ENCODE data around the gene ZNRF3.
"Not testable (repeated sequence)": the region's sequence is repeated elsewhere in the genome, so short reads cannot be mapped to it uniquely, and the experiment has no call there.

The ZNRF3 gene

DNA sequence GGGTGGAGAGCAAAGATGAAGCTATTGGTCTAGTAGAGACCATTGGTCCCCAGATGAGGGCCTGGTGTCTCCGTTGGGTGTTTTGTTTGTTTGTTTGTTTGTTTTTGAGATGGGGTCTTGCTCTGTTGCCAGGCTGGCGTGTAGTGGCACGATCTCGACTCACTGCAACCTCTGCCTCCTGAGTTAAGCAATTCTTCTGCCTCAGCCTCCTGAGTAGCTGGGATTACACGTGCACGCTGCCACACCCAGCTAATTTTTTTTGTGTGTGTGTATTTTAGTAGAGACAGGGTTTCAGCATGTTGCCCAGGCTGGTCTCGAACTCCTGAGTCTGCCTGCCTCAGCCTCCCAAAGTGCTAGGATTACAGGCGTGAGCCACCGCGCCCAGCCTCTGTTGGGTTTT is 25.4 kb downstream of the ZNRF3 start:
- not testable (repeated sequence) for DNase-seq (ENCODE audit: low spot score)

DNA sequence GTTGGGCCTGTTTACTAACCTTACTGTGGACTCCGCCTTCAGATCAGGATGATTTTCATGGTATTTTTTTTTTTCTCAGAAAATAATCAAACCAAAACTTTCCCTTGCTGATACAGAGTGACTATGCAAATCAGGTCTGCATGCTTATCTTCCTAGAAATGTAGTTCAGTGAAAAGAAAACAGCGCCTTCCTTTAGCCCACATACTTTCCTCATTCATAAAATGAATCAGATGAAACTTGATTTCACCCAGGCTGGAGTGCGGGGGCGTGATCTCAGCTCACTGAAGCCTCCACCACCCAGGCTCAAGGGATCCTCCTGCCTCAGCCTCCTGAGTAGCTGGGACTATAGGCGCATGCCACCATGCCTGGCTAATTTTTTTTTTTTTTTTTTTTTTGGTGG is 26.0 kb downstream of the ZNRF3 start:
- no peak for DNase-seq (ENCODE audit: low spot score)

- DNase-seq (ENCODE audit: low spot score): no peak
These were observed 27.4 kb downstream of the ZNRF3 start for GRCh38 chr22:28910569-28911303.

DNA sequence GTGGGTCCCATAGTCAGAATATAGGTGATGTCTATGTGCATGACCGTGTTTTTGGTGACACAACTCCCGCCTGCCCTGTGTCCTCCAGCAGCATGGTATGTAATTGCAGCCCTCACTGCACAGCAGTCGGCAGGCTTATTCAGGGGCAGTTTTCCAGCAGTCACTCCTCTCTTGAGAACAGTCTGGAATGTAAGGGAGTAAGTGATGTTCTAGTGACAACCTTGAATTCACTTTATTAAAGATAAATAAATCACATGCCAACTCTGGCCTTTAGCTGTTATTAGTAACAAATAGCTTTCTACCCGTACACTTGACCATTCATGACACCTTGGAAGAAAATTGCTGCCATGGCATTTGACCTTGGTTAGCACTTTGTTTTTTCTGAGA is 27.9 kb downstream of the ZNRF3 start:
- DNase-seq (ENCODE audit: low spot score): no peak

GRCh38 chr22:28911777-28912669 is 28.7 kb downstream of the ZNRF3 start:
- no peak for DNase-seq (ENCODE audit: low spot score)

DNA sequence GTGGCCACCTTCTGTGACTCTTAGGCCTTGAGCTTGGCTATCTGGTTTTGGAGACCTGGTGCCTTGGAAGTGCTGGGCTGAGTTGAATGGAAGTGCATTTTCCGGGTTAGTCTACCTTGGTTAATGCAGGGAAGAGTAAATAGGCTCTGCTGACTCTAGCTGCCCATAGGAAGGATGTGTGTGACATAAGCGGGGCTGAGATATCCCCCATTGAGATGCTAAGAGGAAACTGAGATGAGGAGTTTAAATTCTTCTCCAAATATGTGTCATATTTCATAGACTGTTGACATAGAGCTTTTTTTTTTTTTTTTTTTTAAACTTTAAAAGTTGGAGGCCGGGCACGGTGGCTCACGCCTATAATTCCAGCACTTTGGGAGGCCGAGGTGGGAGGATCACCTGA is 30.8 kb downstream of the ZNRF3 start:
- no peak for DNase-seq (ENCODE audit: low spot score)

GRCh38 chr22:28915969-28916368 is 32.6 kb downstream of the ZNRF3 start:
- no peak for DNase-seq (ENCODE audit: low spot score)

- no peak for DNase-seq (ENCODE audit: low spot score)
These were observed 34.6 kb downstream of the ZNRF3 start for GRCh38 chr22:28917747-28918549.

DNA sequence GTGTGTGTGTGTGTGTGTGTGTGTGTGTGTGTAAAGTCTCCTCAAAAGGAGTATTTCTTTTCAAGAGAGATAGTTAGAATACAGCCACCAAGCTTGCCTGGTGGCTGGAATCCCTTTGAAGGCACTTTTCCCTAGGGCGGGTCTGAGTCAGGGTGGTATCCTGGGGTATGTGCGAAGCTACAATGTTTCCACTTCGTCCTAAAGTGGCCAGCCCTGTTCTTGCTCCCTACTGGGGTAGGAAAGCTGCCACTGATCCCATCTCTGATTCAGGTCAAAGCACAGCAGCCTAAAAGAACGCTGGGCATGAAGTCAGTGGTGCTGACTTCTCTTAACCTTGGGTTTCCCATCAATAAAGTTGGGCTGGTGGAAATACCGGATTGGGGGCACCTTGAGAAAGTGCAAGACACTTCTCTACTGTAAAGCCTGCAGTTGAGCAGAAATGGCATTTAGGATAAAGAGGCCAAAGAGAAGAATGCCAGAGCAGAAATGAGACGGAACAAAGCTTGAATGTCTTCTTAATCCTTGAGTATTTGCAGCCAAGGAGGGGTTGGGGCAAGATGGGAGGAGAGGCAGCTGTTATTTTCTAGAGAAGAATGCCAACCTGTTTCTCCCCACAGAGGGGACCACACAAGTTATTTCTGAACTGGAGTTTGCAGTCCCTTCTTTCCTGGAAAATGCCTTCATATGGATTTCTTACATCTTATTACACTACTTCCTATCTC is 35.3 kb downstream of the ZNRF3 start:
- no peak for DNase-seq (ENCODE audit: low spot score)

GRCh38 chr22:28920757-28921584 is 37.6 kb downstream of the ZNRF3 start:
- no peak for DNase-seq (ENCODE audit: low spot score)

- DNase-seq (ENCODE audit: low spot score): no peak
These were observed 38.2 kb downstream of the ZNRF3 start for GRCh38 chr22:28921585-28921879.

GRCh38 chr22:28922540-28923244 is 39.3 kb downstream of the ZNRF3 start:
- DNase-seq (ENCODE audit: low spot score): no peak

GRCh38 chr22:28923826-28924732 is 40.7 kb downstream of the ZNRF3 start:
- DNase-seq (ENCODE audit: low spot score): peak; percentile 85

DNA sequence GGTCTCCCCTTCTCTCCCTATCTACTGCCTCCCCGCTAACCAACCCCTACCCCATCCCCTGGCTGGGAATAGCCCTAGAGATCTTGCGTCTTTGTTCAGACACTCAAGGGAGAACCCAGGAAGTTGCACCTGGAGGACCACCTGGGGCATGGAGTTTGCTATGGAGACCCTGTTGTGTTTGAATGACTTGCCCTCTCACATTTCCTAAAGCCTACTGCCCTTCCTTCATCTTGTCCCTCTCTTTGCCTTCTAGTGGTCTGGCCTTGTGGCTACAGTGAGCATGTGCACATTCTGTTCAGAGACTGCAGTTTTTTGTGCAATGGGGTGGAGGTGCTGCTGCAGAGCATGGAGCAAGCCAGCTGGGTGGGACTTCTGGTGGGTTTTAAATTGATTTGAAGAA is 42.5 kb downstream of the ZNRF3 start:
- no peak for DNase-seq (ENCODE audit: low spot score)

DNA sequence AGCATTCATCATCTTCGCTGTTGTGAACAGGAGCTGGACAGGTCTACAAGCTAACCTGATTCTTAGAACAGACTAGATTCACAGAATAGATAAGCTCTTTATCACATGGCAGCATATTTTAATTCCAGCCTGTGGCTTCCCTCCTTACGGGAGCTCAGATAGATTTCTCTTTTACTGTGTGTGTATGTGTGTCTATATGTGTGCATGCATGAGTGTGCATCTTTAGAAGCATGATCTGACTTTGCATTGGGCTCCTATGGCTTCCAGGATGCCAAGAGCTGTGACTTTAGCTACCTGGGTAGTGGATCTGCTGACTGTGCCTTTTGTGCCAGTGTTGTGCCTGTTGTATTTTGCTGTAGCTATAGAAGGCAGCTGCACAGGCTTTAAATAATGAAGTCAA is 44.3 kb downstream of the ZNRF3 start:
- no peak for DNase-seq (ENCODE audit: low spot score)

GRCh38 chr22:28929197-28929596 is 45.8 kb downstream of the ZNRF3 start:
- no peak for DNase-seq (ENCODE audit: low spot score)

DNA sequence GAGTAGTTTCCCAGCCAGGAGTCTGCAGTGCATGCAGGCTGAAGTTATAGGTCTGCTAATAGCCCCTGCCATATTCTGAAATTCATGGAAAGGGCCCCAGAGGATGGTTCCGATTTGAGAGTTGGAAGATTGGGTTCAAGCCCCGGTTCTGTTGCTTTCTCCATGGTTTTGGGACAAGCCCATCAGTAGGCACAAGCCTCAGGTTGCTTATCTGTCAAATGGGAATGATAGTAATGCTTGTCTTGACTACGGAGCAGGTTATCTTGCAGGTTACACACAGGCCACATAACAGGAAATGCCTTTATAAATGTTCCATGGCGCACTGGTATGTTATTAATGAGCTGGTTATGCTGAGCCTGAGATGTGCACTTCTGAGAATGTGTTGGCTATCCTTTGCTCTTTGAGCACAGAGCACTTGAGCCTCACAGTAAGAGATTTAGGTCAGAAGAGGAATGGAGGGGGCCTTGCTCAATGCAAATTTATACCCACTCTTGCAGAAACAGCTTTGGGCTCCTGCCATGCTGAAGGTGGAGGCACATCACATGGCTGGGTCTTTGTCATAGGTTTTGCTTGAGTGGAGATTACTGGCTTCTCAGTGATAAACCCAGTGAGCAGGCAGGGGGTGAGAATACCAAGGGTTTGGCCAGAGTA is 47.1 kb downstream of the ZNRF3 start:
- no peak for DNase-seq (ENCODE audit: low spot score)

- no peak for DNase-seq (ENCODE audit: low spot score)
These were observed 48.6 kb downstream of the ZNRF3 start for GRCh38 chr22:28931844-28932567.

Data from COLO829 (cell line).